Sigmoid colon (tissue), 4 donors: ENCODE results near the gene SEPTIN7.

Experiments used
- CTCF ChIP-seq, 4 experiments: fragments of 450-650 bp in 3 of 4; fragments of 200-600 bp in 1 of 4; IDR thresholded peaks; one replicate each; pipeline ENCODE4 v1.5.1; 2016 to 2019; ENCODE audit warnings: antibody characterized with exemption in 4 of 4, mild to moderate bottlenecking in 3 of 4, moderate library complexity in 2 of 4
- EP300 ChIP-seq, 4 donors: sonication (generic); formaldehyde crosslinking; IDR thresholded peaks; one replicate each; pipeline ENCODE4 v1.6.1; 2017; ENCODE audit warnings: antibody characterized with exemption in 4 of 4
- POLR2A ChIP-seq, 2 donors: fragments of 450-650 bp; IDR thresholded peaks; one replicate each; pipeline ENCODE4 v1.6.1; 2016; ENCODE audit warnings: antibody characterized with exemption in 2 of 2, mild to moderate bottlenecking in 2 of 2, moderate library complexity in 2 of 2
- POLR2AphosphoS5 ChIP-seq, 4 donors: sonication (generic); formaldehyde crosslinking; IDR thresholded peaks; one replicate each; pipeline ENCODE4 v1.6.1; 2017; ENCODE audit warnings: antibody characterized with exemption in 4 of 4

DNA sequence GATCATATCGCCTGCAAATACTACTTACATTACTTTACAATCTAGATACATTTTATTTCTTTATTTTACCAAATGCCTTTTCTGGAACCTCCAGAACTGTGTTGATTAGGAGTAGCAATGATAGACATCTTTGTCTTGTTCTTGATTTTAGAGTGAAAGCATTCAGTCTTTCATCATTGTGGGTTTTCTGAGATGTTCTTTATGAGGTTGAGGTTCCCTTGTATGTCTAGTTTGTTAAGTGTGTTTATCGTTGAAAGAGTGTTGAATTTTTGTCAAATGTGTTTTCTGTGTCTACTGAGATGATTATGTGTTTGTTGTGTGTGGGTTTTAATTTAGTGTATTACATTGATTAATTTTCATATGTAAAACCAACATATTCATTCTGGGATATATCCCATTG, 17.1 kb downstream of the SEPTIN7 start:
- TF ChIP-seq CTCF (IDR thresholded peaks at IDR 0.05) (no peak), POLR2A (IDR thresholded peaks at IDR 0.05) (no peak), POLR2AphosphoS5 (IDR thresholded peaks at IDR 0.05) (no peak), EP300 (IDR thresholded peaks at IDR 0.05) (no peak)
